SW480 (cell line): ENCODE results near the gene PARP14.

Source experiments
- DNase-seq: peaks from one replicate; pipeline ENCODE4 v3.0.0-alpha.2; 2016; ENCODE audit warnings: low spot score

The PARP14 gene

GRCh38 chr3:122773944-122774509, 93.4 kb downstream of the PARP14 start:
- no peak for DNase-seq

- DNase-seq, result peak; percentile 13
Observed at GRCh38 chr3:122774564-122774963, 93.9 kb downstream of the PARP14 start.

DNA sequence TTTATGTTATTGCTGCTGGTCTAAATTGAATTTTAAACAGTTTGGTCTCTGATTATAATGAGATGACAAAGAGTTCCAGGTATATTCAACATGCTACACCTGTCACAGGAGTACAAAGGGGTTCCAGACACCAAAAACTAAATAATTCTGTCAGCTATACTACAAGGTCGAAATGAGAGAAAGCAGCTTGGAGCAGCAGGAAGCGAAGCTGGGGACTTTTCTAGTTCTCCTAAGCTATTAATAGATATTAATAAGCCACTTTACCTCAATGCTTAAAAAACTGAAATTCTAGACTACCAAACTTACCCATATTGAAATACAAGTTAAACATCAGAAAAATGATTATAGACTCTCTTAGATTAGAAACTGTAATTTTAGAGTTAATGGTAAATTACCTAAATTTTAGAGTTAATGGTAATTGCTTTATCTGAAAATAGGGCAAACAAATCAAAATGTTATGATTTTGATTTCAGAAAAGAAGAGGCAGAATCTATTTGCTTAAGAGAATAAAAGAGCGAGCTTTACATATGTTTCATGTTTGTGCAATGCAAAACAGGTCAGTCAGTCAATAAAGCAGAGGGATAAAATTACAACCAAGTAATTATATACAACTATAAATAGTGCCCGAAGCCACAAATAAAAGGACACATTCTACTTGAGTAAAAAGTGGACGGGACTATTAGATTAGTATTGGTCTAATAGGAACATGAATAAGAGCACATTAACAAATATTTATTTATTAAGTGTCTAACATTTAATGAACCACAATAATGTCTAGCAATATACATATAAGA, 96.2 kb downstream of the PARP14 start:
- no peak for DNase-seq

DNA sequence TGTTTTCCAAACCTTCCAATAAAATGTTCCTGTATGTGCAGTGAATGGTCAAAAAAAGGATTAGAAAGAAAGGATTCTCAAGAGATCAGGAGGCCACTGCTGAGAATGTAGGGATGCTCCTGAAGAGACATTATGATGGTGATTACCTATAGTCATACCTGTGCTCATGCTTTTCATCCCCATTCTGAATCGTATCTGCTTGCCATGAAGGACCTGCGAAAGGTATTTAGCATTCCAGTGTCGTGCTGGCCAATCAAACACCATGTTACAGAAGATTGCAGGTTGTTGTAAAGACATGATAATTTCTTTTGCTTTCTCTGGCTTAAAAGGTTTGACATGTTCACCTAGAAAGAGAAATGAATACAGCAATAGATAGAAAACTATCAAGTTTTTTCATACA, 96.9 kb downstream of the PARP14 start:
- no peak for DNase-seq
